Neural cell (in vitro differentiated cells): ENCODE results near the gene INO80C. TPM values are rescaled to one million over a fixed set of nuclear protein-coding genes. Genes with fewer than 3 reads are reported as not detected.

ENCODE experiments used
- H2AFZ ChIP-seq: fragments of 200-600, 300-800 bp; sonication (generic), shearing (Covaris generic); 2 replicates; pipeline ENCODE4 v1.6.0; 2014; ENCODE audit warnings: low read depth, mild to moderate bottlenecking, antibody characterized with exemption, low read length, moderate library complexity
- H3F3A ChIP-seq: fragments of 200-600 bp; shearing (Covaris generic); 2 replicates; pipeline ENCODE4 v1.6.1; 2016; ENCODE audit warnings: mild to moderate bottlenecking, moderate library complexity, mixed read lengths, antibody characterized with exemption, low read length; ENCODE audit not compliant: insufficient read depth, poor library complexity, severe bottlenecking
- H3K27ac ChIP-seq: fragments of 200-600, 300-800 bp; sonication (generic), shearing (Covaris generic); 2 replicates; pipeline ENCODE4 v1.5.1; 2014; ENCODE audit warnings: mild to moderate bottlenecking, low read length, moderate library complexity
- H3K27me3 ChIP-seq: fragments of 300-800, 200-600 bp; sonication (generic), shearing (Covaris generic); 2 replicates; pipeline ENCODE4 v1.6.0; 2014; ENCODE audit warnings: mild to moderate bottlenecking, low read depth, low read length, moderate library complexity; ENCODE audit not compliant: insufficient read depth
- H3K36me3 ChIP-seq: fragments of 300-800, 200-600 bp; sonication (generic), shearing (Covaris generic); 2 replicates; pipeline ENCODE4 v1.5.1; 2014; ENCODE audit warnings: mild to moderate bottlenecking, antibody characterized with exemption, low read length, moderate library complexity; ENCODE audit not compliant: insufficient read depth
- H3K4me2 ChIP-seq: fragments of 300-800, 200-600 bp; sonication (generic), shearing (Covaris generic); 2 replicates; pipeline ENCODE4 v1.6.0; 2014; ENCODE audit warnings: mild to moderate bottlenecking, low read length
- H3K4me3 ChIP-seq: fragments of 300-800, 200-600 bp; sonication (generic), shearing (Covaris generic); 2 replicates; pipeline ENCODE4 v1.5.1; 2014; ENCODE audit warnings: mild to moderate bottlenecking, low read length, moderate library complexity
- H3K79me2 ChIP-seq: fragments of 200-600 bp; shearing (Covaris generic); replicated peaks from 2 replicates; pipeline ENCODE4 v1.6.0; 2014; ENCODE audit warnings: mild to moderate bottlenecking, low read length, moderate library complexity; ENCODE audit not compliant: insufficient read depth
- H3K9ac ChIP-seq: fragments of 300-800, 200-600 bp; sonication (generic), shearing (Covaris generic); 2 replicates; pipeline ENCODE4 v1.6.1; 2016; ENCODE audit warnings: mild to moderate bottlenecking, low read length, mixed read lengths
- H3K9me2 ChIP-seq: fragments of 200-600 bp; shearing (Covaris generic); 2 replicates; pipeline ENCODE4 v1.6.1; 2016; ENCODE audit warnings: mild to moderate bottlenecking, low read length, mixed read lengths; ENCODE audit not compliant: insufficient read depth
- H3K9me3 ChIP-seq: fragments of 200-600, 300-800 bp; sonication (generic), shearing (Covaris generic); 2 replicates; pipeline ENCODE4 v1.6.1; 2016; ENCODE audit warnings: mild to moderate bottlenecking, mixed run types, low read length, moderate library complexity, mixed read lengths
- H4K20me1 ChIP-seq: fragments of 200-600 bp; shearing (Covaris generic); 2 replicates; pipeline ENCODE4 v1.6.1; 2016; ENCODE audit warnings: mild to moderate bottlenecking, mixed run types; ENCODE audit not compliant: insufficient read depth
- EP300 ChIP-seq: fragments of 450-650 bp; conservative IDR thresholded peaks from 2 replicates; pipeline ENCODE4 v1.6.1; 2014; ENCODE audit warnings: antibody characterized with exemption, mild to moderate bottlenecking, moderate library complexity; ENCODE audit not compliant: poor library complexity, severe bottlenecking
- EZH2 ChIP-seq: fragments of 200-600, 300-800 bp; shearing (Covaris generic), sonication (generic); IDR thresholded peaks from 2 replicates; pipeline ENCODE4 v1.6.1; 2014; ENCODE audit warnings: antibody characterized with exemption, low read length, borderline replicate concordance, mild to moderate bottlenecking; ENCODE audit not compliant: insufficient read depth, poor library complexity, severe bottlenecking
- MXI1 ChIP-seq: fragments of 450-650 bp; conservative IDR thresholded peaks from 2 replicates; pipeline ENCODE4 v1.6.1; 2014; ENCODE audit warnings: antibody characterized with exemption, mild to moderate bottlenecking; ENCODE audit not compliant: poor library complexity, severe bottlenecking
- POLR2AphosphoS5 ChIP-seq: IDR thresholded peaks from 2 replicates; pipeline ENCODE4 v1.6.1; 2012
- RAD21 ChIP-seq: fragments of 450-650 bp; conservative IDR thresholded peaks from 2 replicates; pipeline ENCODE4 v1.6.1; 2014; ENCODE audit warnings: antibody characterized with exemption, mild to moderate bottlenecking, moderate library complexity
- REST ChIP-seq: IDR thresholded peaks from 2 replicates; pipeline ENCODE4 v1.6.1; 2012; ENCODE audit warnings: borderline replicate concordance
- SMC3 ChIP-seq: fragments of 450-650 bp; conservative IDR thresholded peaks from 2 replicates; pipeline ENCODE4 v1.6.1; 2014; ENCODE audit warnings: antibody characterized with exemption, mild to moderate bottlenecking, moderate library complexity; ENCODE audit not compliant: poor library complexity
- TAF1 ChIP-seq: IDR thresholded peaks from 2 replicates; pipeline ENCODE4 v1.6.1; 2012; ENCODE audit warnings: low read depth
- polyA plus RNA-seq: library from polyadenylated mRNA; depleted of rRNA; stranded (reverse); fragments of >200 nt; gene quantifications from 2 replicates; pipeline ENCODE4 v1.2.3, GENCODE V29; 2014
- TF ChIP-seq, protein P1 (sequence below): fragments of 450-650 bp; IDR thresholded peaks from 2 replicates; pipeline ENCODE4 v1.5.1; 2014; ENCODE audit warnings: antibody characterized with exemption, mild to moderate bottlenecking, moderate library complexity; ENCODE audit not compliant: poor library complexity, severe bottlenecking

The INO80C gene
- polyA plus RNA-seq, 1 donor from 2014 or later: 30.5 TPM

DNA sequence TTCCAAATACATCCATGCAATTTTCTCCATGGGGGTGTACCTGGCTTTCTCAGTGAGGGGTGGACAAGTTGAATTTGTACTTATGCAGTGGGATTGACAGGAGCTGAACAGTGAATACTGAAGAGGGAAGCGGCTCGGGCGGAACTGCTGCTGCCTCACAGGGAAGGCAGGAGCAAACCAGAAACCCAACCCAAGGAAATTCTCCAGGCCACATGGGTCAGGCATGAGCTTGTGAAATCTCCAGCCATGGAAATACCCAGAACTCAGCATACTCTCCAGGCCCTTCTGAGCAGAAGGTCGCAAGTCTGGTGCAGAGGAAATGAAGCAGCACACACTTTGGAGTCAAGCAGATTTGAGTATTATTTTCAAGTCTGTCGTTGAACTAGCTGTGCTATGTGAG, 26.5 kb upstream of the INO80C start:
- Histone ChIP-seq H2AFZ (no peak overlapping the region), H3K27me3 (no peaks in the 10 kb centered on the region), H3K4me2 (peak overlapping the region; percentile 72), H3K27ac (peak overlapping the region; percentile 86), H3K9me2 (no peaks in the 10 kb centered on the region), H3K79me2 (no peaks in the 10 kb centered on the region), H3K36me3 (no peaks in the 10 kb centered on the region), H3K4me3 (peak overlapping the region; percentile 54), H3K9ac (peak overlapping the region; percentile 43), H3K9me3 (no peaks in the 10 kb centered on the region), H3F3A (peaks cover 9% of the 10 kb centered on the region), H4K20me1 (no peaks in the 10 kb centered on the region)
- TF ChIP-seq TAF1 (no peak), MXI1 (peak; percentile 13), POLR2AphosphoS5 (peak; percentile 37), EP300 (no peak)
- TF ChIP-seq, protein P1, sequence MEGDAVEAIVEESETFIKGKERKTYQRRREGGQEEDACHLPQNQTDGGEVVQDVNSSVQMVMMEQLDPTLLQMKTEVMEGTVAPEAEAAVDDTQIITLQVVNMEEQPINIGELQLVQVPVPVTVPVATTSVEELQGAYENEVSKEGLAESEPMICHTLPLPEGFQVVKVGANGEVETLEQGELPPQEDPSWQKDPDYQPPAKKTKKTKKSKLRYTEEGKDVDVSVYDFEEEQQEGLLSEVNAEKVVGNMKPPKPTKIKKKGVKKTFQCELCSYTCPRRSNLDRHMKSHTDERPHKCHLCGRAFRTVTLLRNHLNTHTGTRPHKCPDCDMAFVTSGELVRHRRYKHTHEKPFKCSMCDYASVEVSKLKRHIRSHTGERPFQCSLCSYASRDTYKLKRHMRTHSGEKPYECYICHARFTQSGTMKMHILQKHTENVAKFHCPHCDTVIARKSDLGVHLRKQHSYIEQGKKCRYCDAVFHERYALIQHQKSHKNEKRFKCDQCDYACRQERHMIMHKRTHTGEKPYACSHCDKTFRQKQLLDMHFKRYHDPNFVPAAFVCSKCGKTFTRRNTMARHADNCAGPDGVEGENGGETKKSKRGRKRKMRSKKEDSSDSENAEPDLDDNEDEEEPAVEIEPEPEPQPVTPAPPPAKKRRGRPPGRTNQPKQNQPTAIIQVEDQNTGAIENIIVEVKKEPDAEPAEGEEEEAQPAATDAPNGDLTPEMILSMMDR: no peak

DNA sequence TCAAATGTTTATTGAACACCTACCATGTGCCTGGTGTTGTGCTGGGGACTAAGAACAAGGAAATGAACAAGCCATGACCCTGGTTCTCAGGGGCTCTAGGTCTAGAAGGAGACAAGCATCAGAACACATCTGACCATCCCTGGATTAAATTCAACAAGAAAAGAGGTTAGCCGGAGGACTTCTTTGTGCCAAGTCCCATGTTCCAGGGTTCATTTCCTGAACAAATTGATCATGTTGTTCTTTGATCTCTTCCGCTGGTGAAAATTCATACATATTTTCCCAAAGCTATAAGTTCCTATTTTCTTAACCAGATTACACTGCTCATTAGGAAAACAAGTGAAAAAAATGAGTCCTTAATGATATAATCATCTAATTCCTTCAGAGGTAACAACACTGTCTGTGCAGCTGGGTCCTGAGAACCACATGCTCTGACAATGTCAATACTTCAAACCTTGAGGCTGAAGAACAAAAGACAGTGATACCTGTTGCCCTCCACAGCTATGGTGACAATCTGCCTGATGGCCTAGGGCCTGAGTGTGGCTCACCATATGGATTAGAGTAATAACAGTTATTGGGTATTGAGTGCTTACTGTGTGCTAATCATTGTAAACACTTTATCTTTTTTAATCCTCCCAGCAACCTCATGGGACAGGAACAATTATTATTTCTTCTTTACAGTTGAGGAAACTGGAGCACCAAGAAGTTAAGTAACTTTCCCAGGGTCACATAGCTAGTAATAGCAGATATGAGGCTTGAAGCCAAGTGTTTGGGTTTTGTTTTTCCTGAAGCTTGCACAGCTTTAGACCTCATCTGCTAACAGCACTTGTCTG, 24.6 kb upstream of the INO80C start:
- H3K27me3 ChIP-seq: no peaks in the 10 kb centered on the region
- H4K20me1 ChIP-seq: no peaks in the 10 kb centered on the region
- H3K36me3 ChIP-seq: no peaks in the 10 kb centered on the region
- no peaks in the 10 kb centered on the region for H3K9me3 ChIP-seq
- H3K9ac ChIP-seq: no peak overlapping the region
- TF ChIP-seq RAD21 (no peak), EP300 (no peak), TAF1 (no peak)
- TF ChIP-seq, protein P1: no peak
- no peak overlapping the region for H3K4me3 ChIP-seq
- H3F3A ChIP-seq: peaks cover 9% of the 10 kb centered on the region
- no peak overlapping the region for H3K4me2 ChIP-seq
- H3K79me2 ChIP-seq: no peaks in the 10 kb centered on the region
- no peak overlapping the region for H3K27ac ChIP-seq
- no peaks in the 10 kb centered on the region for H3K9me2 ChIP-seq
- H2AFZ ChIP-seq: no peak overlapping the region

- Histone ChIP-seq H3F3A (peaks cover 9% of the 10 kb centered on the region), H2AFZ (no peak overlapping the region), H3K27me3 (no peaks in the 10 kb centered on the region), H4K20me1 (no peaks in the 10 kb centered on the region), H3K27ac (no peak overlapping the region), H3K4me2 (no peak overlapping the region), H3K36me3 (no peaks in the 10 kb centered on the region), H3K9me3 (no peaks in the 10 kb centered on the region), H3K9me2 (no peaks in the 10 kb centered on the region), H3K79me2 (no peaks in the 10 kb centered on the region), H3K4me3 (no peak overlapping the region), H3K9ac (no peak overlapping the region)
- TF ChIP-seq, protein P1: no peak
- TF ChIP-seq REST (no peak), POLR2AphosphoS5 (no peak), SMC3 (no peak), MXI1 (no peak), EZH2 (no peak), TAF1 (no peak), EP300 (no peak), RAD21 (no peak)
Measured at GRCh38 chr18:35521133-35521532, 23.4 kb upstream of the INO80C start.
